ENCODE measurements around the gene PPP2R5B.

PPP2R5B gene

GRCh38 chr11:64934682-64935358, 10.3 kb downstream of the PPP2R5B start:
- TF ChIP-seq FOXP2 (optimal IDR thresholded peaks at IDR 0.05; ENCODE audit: control extremely low read depth, extremely low read length, insufficient read depth) (no peak), POLR2AphosphoS5 (IDR thresholded peaks at IDR 0.05; ENCODE audit: borderline replicate concordance, low read depth, low read length) (no peak), EZH2 (IDR thresholded peaks at IDR 0.05) (no peak)
- H3K27ac ChIP-seq: no peak overlapping the region
- H3K36me3 ChIP-seq (ENCODE audit: insufficient read depth, low read length): no peaks in the 10 kb centered on the region
- DNase-seq (ENCODE audit: low read depth, low spot score): no peak
- H3K4me3 ChIP-seq: no peak overlapping the region
- no peak overlapping the region for H3K9ac ChIP-seq (ENCODE audit: insufficient read length)
- H3K9me3 ChIP-seq (ENCODE audit: low read depth, low read length): no peaks in the 10 kb centered on the region

GRCh38 chr11:64935359-64936081, 11.0 kb downstream of the PPP2R5B start, which contains the start of gene GPHA2:
GPHA2 (minus strand) TSS chr11:64935893; CDS start chr11:64935460, 433 bp downstream.
- no peak for DNase-seq (ENCODE audit: low read depth, low spot score)
- Histone ChIP-seq H3K27ac (no peak within 1 kb of the TSS), H3K4me3 (peak within 1 kb of the TSS; percentile 45; the same call in 1 of the 2 replicates), H3K9me3 (ENCODE audit: low read depth, low read length) (no peaks in the 10 kb centered on the region), H3K9ac (ENCODE audit: insufficient read length) (no peak within 1 kb of the TSS), H3K36me3 (ENCODE audit: insufficient read depth, low read length) (no peaks in the 10 kb centered on the region)
- no peak for TF ChIP-seq POLR2AphosphoS5 (IDR thresholded peaks at IDR 0.05; ENCODE audit: borderline replicate concordance, low read depth, low read length)
- TF ChIP-seq FOXP2 (optimal IDR thresholded peaks at IDR 0.05; ENCODE audit: control extremely low read depth, extremely low read length, insufficient read depth): no peak
- no peak for TF ChIP-seq EZH2 (IDR thresholded peaks at IDR 0.05)

GRCh38 chr11:64936539-64936938, 12.1 kb downstream of the PPP2R5B start:
- TF ChIP-seq POLR2AphosphoS5 (IDR thresholded peaks at IDR 0.05; ENCODE audit: borderline replicate concordance, low read depth, low read length) (no peak), EZH2 (IDR thresholded peaks at IDR 0.05) (no peak), FOXP2 (optimal IDR thresholded peaks at IDR 0.05; ENCODE audit: control extremely low read depth, extremely low read length, insufficient read depth) (no peak)
- Histone ChIP-seq H3K36me3 (ENCODE audit: insufficient read depth, low read length) (no peaks in the 10 kb centered on the region), H3K4me3 (no peak overlapping the region), H3K27ac (no peak overlapping the region), H3K9ac (ENCODE audit: insufficient read length) (no peak overlapping the region), H3K9me3 (ENCODE audit: low read depth, low read length) (no peaks in the 10 kb centered on the region)
- DNase-seq (ENCODE audit: low read depth, low spot score): no peak

DNA sequence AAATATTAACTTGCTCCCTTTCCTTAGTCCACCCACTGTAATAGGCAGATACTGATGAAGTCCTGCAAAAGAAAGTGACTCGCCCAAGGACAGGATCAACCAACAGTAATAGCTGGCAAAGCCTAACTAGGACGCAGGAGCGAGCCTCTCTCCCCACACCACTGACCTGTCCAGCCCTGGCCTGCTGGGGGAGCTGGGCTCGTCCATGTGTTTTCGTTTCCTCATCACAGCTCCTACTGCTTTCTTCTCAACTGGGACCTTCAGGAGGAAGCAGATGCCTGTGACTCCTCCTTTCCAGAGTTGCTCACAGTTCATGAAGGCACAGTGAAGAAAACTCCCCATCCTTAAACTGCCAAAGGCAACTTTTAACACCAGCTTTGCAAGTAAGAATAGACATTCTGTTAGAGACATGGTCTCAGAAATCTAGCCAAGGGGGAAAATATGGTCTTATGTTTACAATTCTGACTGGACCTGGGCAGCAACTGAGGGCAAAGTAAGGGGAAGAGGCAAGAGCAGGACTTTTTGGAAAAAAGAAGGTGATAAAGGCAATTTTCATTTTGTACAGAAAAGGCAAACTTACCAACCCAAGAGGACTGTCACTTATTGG, 22.8 kb downstream of the PPP2R5B start:
- Histone ChIP-seq H3K9ac (ENCODE audit: insufficient read length) (no peak overlapping the region), H3K27ac (no peak overlapping the region), H3K9me3 (ENCODE audit: low read depth, low read length) (no peaks in the 10 kb centered on the region), H3K4me3 (no peak overlapping the region), H3K36me3 (ENCODE audit: insufficient read depth, low read length) (no peaks in the 10 kb centered on the region)
- DNase-seq (ENCODE audit: low read depth, low spot score): no peak
- TF ChIP-seq FOXP2 (optimal IDR thresholded peaks at IDR 0.05; ENCODE audit: control extremely low read depth, extremely low read length, insufficient read depth) (no peak), POLR2AphosphoS5 (IDR thresholded peaks at IDR 0.05; ENCODE audit: borderline replicate concordance, low read depth, low read length) (no peak), EZH2 (IDR thresholded peaks at IDR 0.05) (no peak)

DNA sequence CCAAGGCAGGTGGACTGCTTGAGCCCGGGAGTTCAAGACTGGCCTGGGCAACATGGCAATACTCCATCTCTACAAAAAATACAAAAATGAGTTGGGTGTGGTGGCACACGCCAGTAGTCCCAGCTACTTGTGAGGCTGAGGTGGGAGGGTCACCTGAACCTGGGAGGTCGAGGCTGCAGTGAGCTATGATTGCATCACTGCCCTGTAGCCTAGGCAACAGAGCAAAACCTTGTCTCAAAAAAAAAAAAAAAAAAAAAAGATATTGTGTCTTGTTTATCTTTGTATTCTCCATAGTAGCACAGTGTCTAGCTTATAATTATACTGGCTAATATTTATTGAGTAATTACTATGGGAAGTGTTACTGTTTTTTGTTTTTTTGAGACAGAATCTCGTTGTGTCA, 27.0 kb downstream of the PPP2R5B start:
- no peak overlapping the region for H3K4me3 ChIP-seq
- H3K9me3 ChIP-seq (ENCODE audit: low read depth, low read length): no peaks in the 10 kb centered on the region
- H3K27ac ChIP-seq: no peak overlapping the region
- no peak overlapping the region for H3K9ac ChIP-seq (ENCODE audit: insufficient read length)
- DNase-seq (ENCODE audit: low read depth, low spot score): no peak
- TF ChIP-seq POLR2AphosphoS5 (IDR thresholded peaks at IDR 0.05; ENCODE audit: borderline replicate concordance, low read depth, low read length): no peak
- H3K36me3 ChIP-seq (ENCODE audit: insufficient read depth, low read length): no peaks in the 10 kb centered on the region

GRCh38 chr11:64954201-64954600, 29.7 kb downstream of the PPP2R5B start:
- no peak overlapping the region for H3K27ac ChIP-seq
- H3K9me3 ChIP-seq (ENCODE audit: low read depth, low read length): no peaks in the 10 kb centered on the region
- no peak for DNase-seq (ENCODE audit: low read depth, low spot score)
- H3K9ac ChIP-seq (ENCODE audit: insufficient read length): no peak overlapping the region
- H3K4me3 ChIP-seq: no peak overlapping the region
- H3K36me3 ChIP-seq (ENCODE audit: insufficient read depth, low read length): no peaks in the 10 kb centered on the region
- TF ChIP-seq EZH2 (IDR thresholded peaks at IDR 0.05) (no peak), FOXP2 (optimal IDR thresholded peaks at IDR 0.05; ENCODE audit: control extremely low read depth, extremely low read length, insufficient read depth) (no peak), POLR2AphosphoS5 (IDR thresholded peaks at IDR 0.05; ENCODE audit: borderline replicate concordance, low read depth, low read length) (no peak)

DNA sequence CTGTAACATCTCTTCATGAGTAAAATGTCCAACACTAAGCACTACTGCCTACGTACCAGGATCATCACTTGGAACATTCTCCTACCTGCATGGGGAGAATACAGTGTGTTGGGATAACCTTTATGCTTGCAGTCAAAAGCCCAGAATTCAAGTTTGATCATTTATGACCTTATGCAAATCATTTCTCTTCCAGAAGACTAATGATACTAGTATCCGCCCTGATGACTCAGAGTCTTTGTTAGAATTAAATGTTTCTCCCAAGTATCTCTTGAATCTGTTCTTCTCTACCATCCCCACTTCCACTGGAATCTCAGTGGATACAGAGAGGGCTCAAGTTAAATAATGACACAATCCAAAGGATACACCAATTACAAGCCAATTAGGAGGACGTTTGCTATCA, 35.0 kb downstream of the PPP2R5B start:
- Histone ChIP-seq H3K27ac (no peak overlapping the region), H3K9me3 (ENCODE audit: low read depth, low read length) (no peaks in the 10 kb centered on the region), H3K9ac (ENCODE audit: insufficient read length) (no peak overlapping the region), H3K36me3 (ENCODE audit: insufficient read depth, low read length) (no peaks in the 10 kb centered on the region), H3K4me3 (no peak overlapping the region)
- TF ChIP-seq POLR2AphosphoS5 (IDR thresholded peaks at IDR 0.05; ENCODE audit: borderline replicate concordance, low read depth, low read length): no peak
- no peak for TF ChIP-seq EZH2 (IDR thresholded peaks at IDR 0.05)
- TF ChIP-seq FOXP2 (optimal IDR thresholded peaks at IDR 0.05; ENCODE audit: control extremely low read depth, extremely low read length, insufficient read depth): no peak
- no peak for DNase-seq (ENCODE audit: low read depth, low spot score)

DNA sequence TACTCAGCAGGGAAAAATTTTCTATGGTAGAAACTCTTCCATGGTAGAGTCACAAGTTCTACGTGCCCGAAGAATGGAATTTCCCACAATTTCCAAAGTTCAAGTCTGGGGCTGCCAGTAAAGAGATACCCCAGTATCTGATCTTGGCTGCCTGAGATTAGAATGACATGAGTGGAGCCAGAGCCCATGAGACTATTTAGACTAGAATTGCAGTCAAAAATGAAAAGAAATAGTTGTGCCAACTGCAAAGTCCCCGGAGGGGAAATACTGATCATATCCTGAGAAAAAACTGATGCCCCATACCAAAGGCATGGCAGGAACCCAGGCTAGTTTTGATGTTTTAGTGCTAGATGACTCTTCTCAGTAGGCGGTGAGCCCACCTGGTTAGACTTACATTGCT, 36.2 kb downstream of the PPP2R5B start:
- TF ChIP-seq POLR2AphosphoS5 (IDR thresholded peaks at IDR 0.05; ENCODE audit: borderline replicate concordance, low read depth, low read length) (no peak), EZH2 (IDR thresholded peaks at IDR 0.05) (no peak), FOXP2 (optimal IDR thresholded peaks at IDR 0.05; ENCODE audit: control extremely low read depth, extremely low read length, insufficient read depth) (no peak)
- Histone ChIP-seq H3K4me3 (no peak overlapping the region), H3K9ac (ENCODE audit: insufficient read length) (no peak overlapping the region), H3K9me3 (ENCODE audit: low read depth, low read length) (no peaks in the 10 kb centered on the region), H3K27ac (no peak overlapping the region), H3K36me3 (ENCODE audit: insufficient read depth, low read length) (no peaks in the 10 kb centered on the region)
- no peak for DNase-seq (ENCODE audit: low read depth, low spot score)
